ENCODE data around the gene UTY. TPM values are rescaled to one million over a fixed set of nuclear protein-coding genes. Genes with fewer than 3 reads are reported as not detected.
A peak's percentile ranks its signal among the peaks of the same experiment; 100 is the strongest.

Gene UTY
- 3.5 TPM in 1 of 2 replicates, not detected in the other for total RNA-seq

GRCh38 chrY:13479828-13480227 lies at the start of gene UTY:
Gene UTY, minus strand, starts transcription at chrY:13480033. Its CDS starts 368 bp downstream, at chrY:13479665.
- TF ChIP-seq, protein P1, sequence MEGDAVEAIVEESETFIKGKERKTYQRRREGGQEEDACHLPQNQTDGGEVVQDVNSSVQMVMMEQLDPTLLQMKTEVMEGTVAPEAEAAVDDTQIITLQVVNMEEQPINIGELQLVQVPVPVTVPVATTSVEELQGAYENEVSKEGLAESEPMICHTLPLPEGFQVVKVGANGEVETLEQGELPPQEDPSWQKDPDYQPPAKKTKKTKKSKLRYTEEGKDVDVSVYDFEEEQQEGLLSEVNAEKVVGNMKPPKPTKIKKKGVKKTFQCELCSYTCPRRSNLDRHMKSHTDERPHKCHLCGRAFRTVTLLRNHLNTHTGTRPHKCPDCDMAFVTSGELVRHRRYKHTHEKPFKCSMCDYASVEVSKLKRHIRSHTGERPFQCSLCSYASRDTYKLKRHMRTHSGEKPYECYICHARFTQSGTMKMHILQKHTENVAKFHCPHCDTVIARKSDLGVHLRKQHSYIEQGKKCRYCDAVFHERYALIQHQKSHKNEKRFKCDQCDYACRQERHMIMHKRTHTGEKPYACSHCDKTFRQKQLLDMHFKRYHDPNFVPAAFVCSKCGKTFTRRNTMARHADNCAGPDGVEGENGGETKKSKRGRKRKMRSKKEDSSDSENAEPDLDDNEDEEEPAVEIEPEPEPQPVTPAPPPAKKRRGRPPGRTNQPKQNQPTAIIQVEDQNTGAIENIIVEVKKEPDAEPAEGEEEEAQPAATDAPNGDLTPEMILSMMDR (IDR thresholded peaks at IDR 0.05; ENCODE audit: insufficient read depth, low read depth, low read length), result no peak
- peak within 1 kb of the TSS; percentile 80 for H3K4me3 ChIP-seq (ENCODE audit: low read depth, low read length)
- DNase-seq (ENCODE audit: low read depth), result peak; percentile 90

DNA sequence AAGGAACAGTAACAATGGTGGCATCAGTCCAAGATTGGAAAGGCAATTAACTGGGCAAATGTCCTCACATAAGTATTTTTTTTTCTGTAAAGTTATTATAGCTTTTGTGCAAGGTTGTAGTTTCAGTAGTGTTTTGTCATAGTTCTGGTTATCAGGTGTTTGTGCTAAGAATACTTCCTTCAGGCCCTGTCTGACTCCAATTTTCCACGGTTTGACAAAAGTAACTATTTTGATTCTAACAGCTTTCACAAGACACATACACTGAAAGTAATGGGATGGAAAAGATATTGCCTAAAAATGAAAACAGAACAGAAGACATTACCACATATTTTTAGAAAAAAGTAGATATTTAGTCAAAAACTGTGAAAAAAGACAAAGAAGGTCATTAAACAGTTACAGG lies 40.6 kb upstream of the UTY start:
- no peak overlapping the region for H3K4me3 ChIP-seq (ENCODE audit: low read depth, low read length)
- DNase-seq (ENCODE audit: low read depth), result no peak
- TF ChIP-seq, protein P1 (IDR thresholded peaks at IDR 0.05; ENCODE audit: insufficient read depth, low read depth, low read length), result no peak

GRCh38 chrY:13501215-13501614 lies 21.4 kb upstream of the UTY start:
- TF ChIP-seq, protein P1 (IDR thresholded peaks at IDR 0.05; ENCODE audit: insufficient read depth, low read depth, low read length), result no peak
- no peak overlapping the region for H3K4me3 ChIP-seq (ENCODE audit: low read depth, low read length)
- peak; percentile 1 for DNase-seq (ENCODE audit: low read depth)

- DNase-seq (ENCODE audit: low read depth), result no peak
- TF ChIP-seq, protein P1 (IDR thresholded peaks at IDR 0.05; ENCODE audit: insufficient read depth, low read depth, low read length), result no peak
- H3K4me3 ChIP-seq (ENCODE audit: low read depth, low read length), result no peak overlapping the region
Measured at GRCh38 chrY:13493737-13494136, 13.9 kb upstream of the UTY start.

DNA sequence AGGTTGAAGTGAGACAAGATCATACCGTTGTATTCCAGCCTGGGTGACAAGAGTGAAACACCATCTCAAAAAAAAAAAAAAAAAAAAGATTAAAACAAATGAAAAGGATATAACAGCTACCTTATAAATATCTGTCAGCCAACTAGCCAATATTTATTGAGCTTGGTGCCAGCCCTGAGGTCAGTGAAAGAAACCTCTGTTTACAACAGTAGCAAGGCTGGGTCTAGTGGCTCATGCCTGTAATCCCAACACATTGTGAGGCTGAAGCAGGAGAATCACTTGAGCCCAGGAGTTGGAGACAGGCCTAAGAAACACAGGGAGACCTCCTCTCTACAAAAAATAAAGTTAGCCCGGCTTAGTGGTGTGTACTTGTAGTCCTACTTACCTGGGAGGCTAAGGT lies 12.6 kb upstream of the UTY start:
- no peak for DNase-seq (ENCODE audit: low read depth)
- TF ChIP-seq, protein P1 (IDR thresholded peaks at IDR 0.05; ENCODE audit: insufficient read depth, low read depth, low read length), result no peak

GRCh38 chrY:13488738-13489137 lies 8.9 kb upstream of the UTY start:
- no peak for DNase-seq (ENCODE audit: low read depth)
- H3K4me3 ChIP-seq (ENCODE audit: low read depth, low read length), result no peak overlapping the region
- TF ChIP-seq, protein P1 (IDR thresholded peaks at IDR 0.05; ENCODE audit: insufficient read depth, low read depth, low read length), result no peak

More for the DNA sequence above, 12.6 kb upstream of the UTY start:
- no peak overlapping the region for H3K4me3 ChIP-seq (ENCODE audit: low read depth, low read length)

DNA sequence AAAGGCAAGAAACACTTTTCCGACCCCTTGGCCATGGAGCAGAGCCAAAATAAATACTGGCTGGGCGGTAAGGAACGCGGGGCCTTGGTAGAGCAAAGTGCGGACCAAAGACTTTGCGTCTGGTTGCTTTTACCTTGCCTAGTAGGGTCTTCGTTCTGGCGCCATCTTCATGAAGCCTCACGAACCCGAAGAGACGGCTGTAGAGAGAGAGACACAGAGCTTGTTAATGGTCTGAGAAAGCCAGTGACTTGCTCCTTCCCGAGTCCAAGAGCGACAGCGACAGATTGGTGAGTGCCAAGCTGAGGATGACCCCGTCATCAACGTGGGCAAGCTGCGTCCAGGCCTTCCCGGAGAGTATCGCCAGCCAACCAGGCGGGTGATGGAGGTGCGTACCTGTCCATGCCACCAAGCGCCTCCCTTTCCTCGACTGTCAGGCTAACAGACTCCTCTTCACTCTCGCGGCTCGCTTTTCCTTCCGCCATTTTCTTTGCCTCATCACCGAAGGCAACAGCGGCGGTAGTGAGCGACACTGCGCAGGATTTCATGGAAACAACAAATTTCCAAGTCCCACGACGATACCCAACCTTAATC lies 617 bp downstream of the UTY start:
- H3K4me3 ChIP-seq (ENCODE audit: low read depth, low read length), result peak overlapping the region; percentile 80
- peak; percentile 14 for DNase-seq (ENCODE audit: low read depth)
- TF ChIP-seq, protein P1 (IDR thresholded peaks at IDR 0.05; ENCODE audit: insufficient read depth, low read depth, low read length), result no peak

Data from fibroblast of villous mesenchyme (primary cell).